Fibroblast of peridontal ligament (primary cell): ENCODE measurements around the gene JPH2.
"Not testable (repeated sequence)": the region's sequence is repeated elsewhere in the genome, so short reads cannot be mapped to it uniquely, and the experiment has no call there.

ENCODE experiments used
- DNase-seq: peaks from one replicate; pipeline ENCODE4 v3.0.0-alpha.2; 2010; ENCODE audit errors: extremely low read depth

The JPH2 gene

GRCh38 chr20:44187054-44187771, at the start of gene JPH2:
TSS of gene JPH2 (minus strand) at chr20:44187188. CDS start at chr20:44186705, 483 bp downstream.
- peak; percentile 65 for DNase-seq

DNA sequence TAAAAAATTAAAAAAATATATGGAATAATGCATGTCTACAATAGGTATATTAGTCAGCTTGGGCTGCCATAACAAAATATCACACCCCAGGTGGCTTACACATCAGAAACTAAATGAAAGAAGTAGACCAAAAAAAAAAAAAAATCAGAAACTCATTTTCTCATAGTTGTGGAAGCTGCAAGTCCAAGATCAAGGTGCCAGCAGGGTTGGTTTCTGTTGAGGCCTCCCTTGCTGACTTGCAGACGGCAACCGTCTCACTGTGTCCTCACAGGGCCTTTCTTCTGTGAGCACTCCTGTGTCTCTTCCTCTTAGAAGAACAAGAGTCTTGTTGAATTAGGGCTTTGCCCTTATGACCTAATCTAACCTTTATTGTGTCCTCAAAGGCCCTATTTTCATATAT, 48.7 kb upstream of the JPH2 start:
- no peak for DNase-seq

DNA sequence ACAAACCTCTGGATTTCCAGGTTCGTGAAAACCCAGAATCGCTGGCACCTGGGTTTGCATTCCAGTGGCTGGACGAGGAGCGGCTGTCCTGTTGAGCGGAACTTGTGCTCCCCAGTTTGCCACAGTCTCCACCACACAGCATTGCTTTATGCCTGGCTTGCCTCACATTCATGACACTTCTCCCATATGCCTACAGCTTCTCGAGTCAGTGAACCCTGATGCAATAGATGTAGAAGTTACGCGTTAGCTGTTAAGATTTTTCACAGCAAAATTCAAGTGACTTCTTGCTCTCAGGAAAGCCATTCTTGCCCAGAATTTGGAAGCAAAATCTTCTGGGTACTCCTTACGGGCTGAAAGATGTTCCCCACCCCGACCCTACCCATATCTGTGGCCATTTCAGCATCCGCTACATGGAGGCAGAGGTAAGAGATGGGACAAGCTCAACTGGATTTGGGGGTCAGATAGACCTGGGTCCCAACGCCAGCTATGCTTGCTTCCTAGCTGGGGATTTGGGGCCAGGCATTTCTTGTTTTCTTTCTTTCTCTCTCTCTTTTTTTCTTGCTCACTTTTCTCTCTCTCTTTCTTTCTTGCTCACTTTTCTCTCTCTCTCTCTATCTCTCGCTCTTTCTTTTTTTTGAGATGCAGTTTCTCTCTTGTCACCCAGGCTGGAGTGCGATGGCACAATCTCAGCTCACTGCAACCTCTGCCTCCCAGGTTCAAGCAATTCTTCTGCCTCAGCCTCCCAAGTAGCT, 47.8 kb upstream of the JPH2 start:
- no peak for DNase-seq

DNA sequence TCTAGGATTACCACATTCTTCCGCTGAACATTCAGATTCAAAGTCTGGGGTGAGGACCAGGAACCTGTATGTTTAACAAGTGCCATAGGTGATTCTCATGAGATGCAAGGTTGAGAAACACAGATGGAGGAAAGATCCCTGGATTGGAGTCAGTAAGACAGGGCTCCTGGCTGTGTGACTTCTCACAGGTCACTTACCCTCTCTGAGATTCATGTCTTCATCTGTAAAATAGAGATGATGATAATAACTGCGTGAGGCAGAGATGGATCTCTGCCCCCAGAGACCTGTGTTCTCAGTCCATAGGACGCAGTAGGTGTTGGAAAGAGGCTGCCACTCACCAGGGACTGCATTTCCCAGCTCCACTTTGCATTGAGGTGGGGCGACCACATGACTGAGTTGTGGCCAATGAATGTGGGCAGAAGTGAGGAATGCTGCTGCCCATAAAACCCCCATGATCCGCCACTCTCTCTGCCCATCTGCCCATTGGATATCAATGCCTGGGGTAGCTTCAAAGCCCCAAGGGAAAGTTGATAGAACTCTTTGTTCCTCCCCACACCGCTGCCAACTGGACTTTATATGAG, 46.5 kb upstream of the JPH2 start:
- DNase-seq, result no peak

GRCh38 chr20:44232469-44232856, 45.5 kb upstream of the JPH2 start:
- not testable (repeated sequence) for DNase-seq

DNA sequence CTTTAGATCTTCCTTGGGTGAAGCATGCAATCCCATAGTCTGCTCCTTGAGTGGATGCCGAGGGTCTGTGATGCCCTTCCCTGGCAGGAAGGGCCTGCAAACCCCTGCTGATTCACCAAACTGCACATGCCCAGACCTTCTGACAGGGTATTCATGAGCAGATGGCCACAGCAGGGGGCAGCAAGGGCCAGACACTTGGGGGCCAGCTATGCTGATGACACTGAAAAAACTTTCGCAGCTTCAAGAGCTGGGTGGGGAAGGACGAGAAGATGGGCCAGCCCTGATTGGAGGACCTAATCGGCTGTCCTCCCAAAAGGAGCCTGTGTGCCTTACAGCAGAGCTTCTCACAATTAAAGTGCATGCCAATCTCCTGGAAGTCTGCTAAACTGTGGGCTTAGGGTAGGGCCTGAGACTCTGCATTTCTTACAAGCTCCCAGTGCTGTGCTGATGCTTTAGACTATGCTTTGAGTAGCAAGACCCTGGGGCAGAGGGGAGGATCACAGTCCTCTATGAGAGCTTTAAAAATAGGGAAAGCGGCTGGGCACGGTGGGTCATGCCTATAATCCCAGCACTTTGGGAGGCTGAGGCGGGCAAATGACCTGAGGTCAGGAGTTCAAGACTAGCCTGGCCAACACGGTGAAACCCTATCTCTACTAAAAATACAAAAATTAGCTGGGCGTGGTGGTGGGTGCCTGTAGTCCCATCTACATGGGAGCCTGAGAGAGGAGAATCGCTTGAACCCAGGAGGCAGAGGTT, 44.9 kb upstream of the JPH2 start:
- no peak for DNase-seq

- no peak for DNase-seq
Measured at GRCh38 chr20:44231193-44231592, 44.2 kb upstream of the JPH2 start.

DNA sequence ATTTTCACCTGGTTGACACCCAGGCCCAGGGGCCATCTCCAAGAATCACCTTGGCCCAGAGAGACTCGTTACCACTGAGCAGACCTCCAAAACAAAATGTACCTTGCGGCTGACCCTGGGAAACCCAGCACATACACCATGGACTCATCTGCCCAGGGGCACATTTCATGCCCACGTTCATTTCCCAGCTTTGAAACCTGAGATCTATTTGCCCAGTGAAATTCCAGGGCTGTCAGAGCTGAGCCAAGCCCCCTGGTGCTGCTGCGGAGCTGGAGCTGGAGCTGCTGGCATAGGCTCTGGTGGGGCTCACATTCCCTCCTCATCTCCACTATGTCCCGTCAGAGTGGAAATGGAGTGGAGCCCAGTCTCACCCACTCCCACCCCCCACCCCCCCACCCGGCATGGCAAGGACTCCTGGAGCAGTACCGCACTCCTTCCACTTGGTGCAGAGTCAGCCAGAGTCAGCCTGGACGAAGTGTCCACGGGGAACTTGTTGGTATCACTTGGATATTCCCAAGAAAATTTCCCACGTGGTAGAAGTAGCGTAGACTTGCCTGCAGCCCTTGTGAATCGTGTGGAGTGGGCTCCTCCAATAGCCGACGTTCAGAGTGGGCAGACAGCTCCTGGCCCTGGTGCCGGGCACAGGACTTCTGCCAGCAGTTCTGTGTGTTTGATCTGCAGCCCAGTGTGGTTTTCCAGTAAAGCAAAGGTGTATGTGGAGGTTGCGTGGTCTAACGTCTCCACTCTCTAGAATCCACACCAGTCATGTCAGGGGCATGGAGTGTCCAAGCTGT, 41.7 kb upstream of the JPH2 start:
- DNase-seq, result no peak

GRCh38 chr20:44224637-44225036, 37.6 kb upstream of the JPH2 start:
- no peak for DNase-seq

DNA sequence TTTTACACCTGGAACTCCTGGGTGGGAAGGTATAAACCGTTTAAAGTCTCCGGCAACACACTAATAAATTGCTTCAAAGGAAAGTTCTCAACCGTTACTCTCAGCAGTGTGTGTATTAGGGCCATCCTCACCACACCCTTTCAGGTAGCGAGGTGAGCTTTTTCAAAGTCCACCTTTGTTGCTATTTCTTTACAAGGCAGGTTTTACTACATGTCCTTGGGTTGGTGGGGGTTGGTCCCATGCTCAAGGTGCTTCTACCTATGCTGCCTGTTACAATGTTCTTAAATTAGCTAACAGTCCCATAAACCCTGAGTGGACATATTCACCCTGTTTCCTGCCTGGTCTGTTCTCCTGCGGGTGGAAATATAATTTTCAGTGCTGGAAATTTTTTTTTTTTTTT, 36.7 kb upstream of the JPH2 start:
- no peak for DNase-seq

GRCh38 chr20:44222633-44223368, 35.8 kb upstream of the JPH2 start:
- no peak for DNase-seq

GRCh38 chr20:44222027-44222426, 35.0 kb upstream of the JPH2 start:
- no peak for DNase-seq

GRCh38 chr20:44221368-44221954, 34.5 kb upstream of the JPH2 start:
- no peak for DNase-seq

DNA sequence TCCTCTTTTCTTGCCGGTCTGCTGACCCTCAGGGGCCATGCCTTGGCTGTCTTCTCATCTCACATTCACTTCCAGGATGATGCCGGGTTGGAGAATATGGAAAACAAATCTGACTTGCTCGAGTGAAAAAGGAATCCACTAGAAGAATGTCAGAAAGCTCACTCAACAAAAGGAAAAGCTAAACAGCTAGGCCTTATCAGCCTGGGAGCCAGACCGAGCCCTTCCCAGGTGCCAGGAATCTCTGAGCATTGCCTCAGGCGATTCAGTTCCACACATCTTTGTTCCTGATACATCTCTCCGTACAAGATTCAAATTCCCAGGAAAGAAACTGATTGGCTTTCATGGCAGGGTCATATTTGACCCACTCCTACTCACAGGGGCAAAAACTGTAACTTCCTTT, 32.8 kb upstream of the JPH2 start:
- no peak for DNase-seq

DNA sequence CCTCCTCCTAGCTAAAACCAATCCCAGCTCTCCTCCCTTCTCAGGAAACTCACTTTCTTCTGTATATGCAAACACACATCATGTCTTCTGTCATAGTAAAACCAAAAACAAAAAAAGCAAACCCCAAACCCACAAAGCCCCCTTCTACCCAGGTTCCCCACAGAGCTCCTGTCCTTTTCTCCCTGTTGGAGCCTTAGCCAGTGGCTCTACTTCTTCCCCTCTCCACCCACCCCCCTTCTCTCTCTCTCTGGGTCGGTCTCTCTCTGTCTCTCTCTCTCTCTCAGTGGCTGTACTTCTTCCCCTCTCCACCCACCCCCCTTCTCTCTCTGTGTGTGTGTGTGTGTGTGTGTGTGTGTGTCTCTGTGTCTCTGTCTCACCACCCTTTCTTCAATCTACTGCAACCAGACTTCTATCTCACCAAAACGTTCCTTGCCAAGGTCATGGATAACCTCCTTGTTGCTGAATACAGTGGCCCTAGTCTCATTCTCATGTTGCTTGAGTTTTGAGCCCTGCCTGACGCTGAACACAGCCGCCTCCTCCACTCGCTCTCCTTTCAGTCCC, 32.3 kb upstream of the JPH2 start:
- DNase-seq, result no peak

- DNase-seq, result no peak
Measured at GRCh38 chr20:44218446-44218845, 31.5 kb upstream of the JPH2 start.

- DNase-seq, result peak; percentile 68
Measured at GRCh38 chr20:44217342-44218092, 30.5 kb upstream of the JPH2 start.

- DNase-seq, result peak; percentile 73
Measured at GRCh38 chr20:44215125-44215524, 28.1 kb upstream of the JPH2 start.

GRCh38 chr20:44212792-44213191, 25.8 kb upstream of the JPH2 start:
- no peak for DNase-seq
